Stimulated activated CD4-positive, alpha-beta T cell treated with anti-CD3 and anti-CD28 coated beads, Interleukin-1b, Interleukin-23, amount 100 ng/mL, for 1 hour (primary cell): Measurements from ENCODE around the gene ANKS4B.
A peak's percentile ranks its signal among the peaks of the same experiment; 100 is the strongest.
"Not testable (repeated sequence)": the region's sequence is repeated elsewhere in the genome, so short reads cannot be mapped to it uniquely, and the experiment has no call there.

ENCODE experiments used
- DNase-seq, 2 donors: peaks; one replicate each; pipeline ENCODE4 v3.0.0-alpha.2; 2020; ENCODE audit warnings: low read depth in 2 of 2

ANKS4B gene

GRCh38 chr16:21263640-21264570 is 30.4 kb downstream of the ANKS4B start:
- DNase-seq, result no peak

- DNase-seq, result no peak
Observed at GRCh38 chr16:21264571-21265036, 31.1 kb downstream of the ANKS4B start.

- no peak for DNase-seq
Observed at GRCh38 chr16:21265104-21265837, 31.8 kb downstream of the ANKS4B start.

GRCh38 chr16:21267298-21267697 is 33.8 kb downstream of the ANKS4B start:
- DNase-seq, result no peak

- DNase-seq, result no peak
Observed at GRCh38 chr16:21268236-21268635, 34.7 kb downstream of the ANKS4B start.

- DNase-seq, result no peak
Observed at GRCh38 chr16:21272253-21272652, 38.8 kb downstream of the ANKS4B start.

GRCh38 chr16:21272763-21273162 is 39.3 kb downstream of the ANKS4B start:
- DNase-seq, result not testable (repeated sequence)

- no peak for DNase-seq
Observed at GRCh38 chr16:21274172-21274726, 40.8 kb downstream of the ANKS4B start.

GRCh38 chr16:21275529-21275928 is 42.0 kb downstream of the ANKS4B start:
- no peak for DNase-seq

- no peak for DNase-seq
Observed at GRCh38 chr16:21276090-21276489, 42.6 kb downstream of the ANKS4B start.

- DNase-seq, result no peak
Observed at GRCh38 chr16:21277045-21277926, 43.8 kb downstream of the ANKS4B start.

GRCh38 chr16:21277927-21278706 is 44.6 kb downstream of the ANKS4B start, which contains the start of gene CRYM:
TSS of gene CRYM (minus strand) at chr16:21278290. CDS start at chr16:21278251, 39 bp downstream.
- DNase-seq, result peak in 1 of 2 donors; percentile 31

- no peak for DNase-seq
Observed at GRCh38 chr16:21279501-21279900, 46.0 kb downstream of the ANKS4B start.

GRCh38 chr16:21281698-21282389 is 48.3 kb downstream of the ANKS4B start:
- DNase-seq, result no peak

- no peak for DNase-seq
Observed at GRCh38 chr16:21283521-21284289, 50.2 kb downstream of the ANKS4B start.

- DNase-seq, result no peak
Observed at GRCh38 chr16:21284414-21284813, 50.9 kb downstream of the ANKS4B start.

- DNase-seq, result no peak
Observed at GRCh38 chr16:21285314-21285713, 51.8 kb downstream of the ANKS4B start.

GRCh38 chr16:21289789-21290188 is 56.3 kb downstream of the ANKS4B start:
- not testable (repeated sequence) for DNase-seq
